Activated CD4-positive, alpha-beta T cell treated with anti-CD3 and anti-CD28 coated beads, Interleukin-2, Interleukin-4, amounts not matched to agents 100 ng/mL and 50 ng/mL, durations not matched to agents 16 hours and 8 hours (primary cell): ENCODE results near the gene VEZT.
"Not testable (repeated sequence)": the region's sequence is repeated elsewhere in the genome, so short reads cannot be mapped to it uniquely, and the experiment has no call there.

Experiments used
- DNase-seq: peaks from one replicate; pipeline ENCODE4 v3.0.0-alpha.2; 2020; ENCODE audit warnings: low spot score

VEZT gene

GRCh38 chr12:95257541-95257940 lies 39.9 kb downstream of the VEZT start:
- no peak for DNase-seq

- DNase-seq: no peak
Observed at GRCh38 chr12:95258151-95258550, 40.5 kb downstream of the VEZT start.

- no peak for DNase-seq
Observed at GRCh38 chr12:95258803-95259202, 41.2 kb downstream of the VEZT start.

GRCh38 chr12:95259368-95259767 lies 41.8 kb downstream of the VEZT start:
- DNase-seq: no peak

- no peak for DNase-seq
Observed at GRCh38 chr12:95261109-95261508, 43.5 kb downstream of the VEZT start.

- no peak for DNase-seq
Observed at GRCh38 chr12:95262808-95263207, 45.2 kb downstream of the VEZT start.

GRCh38 chr12:95265765-95266164 lies 48.2 kb downstream of the VEZT start:
- DNase-seq: no peak

- no peak for DNase-seq
Observed at GRCh38 chr12:95266254-95266653, 48.6 kb downstream of the VEZT start.

- no peak for DNase-seq
Observed at GRCh38 chr12:95269892-95270291, 52.3 kb downstream of the VEZT start.

- DNase-seq: no peak
Observed at GRCh38 chr12:95271465-95271864, 53.9 kb downstream of the VEZT start.

GRCh38 chr12:95277139-95277538 lies 59.5 kb downstream of the VEZT start:
- no peak for DNase-seq

GRCh38 chr12:95279856-95280255 lies 62.2 kb downstream of the VEZT start:
- DNase-seq: no peak

GRCh38 chr12:95282266-95282665 lies 64.7 kb downstream of the VEZT start:
- no peak for DNase-seq

- DNase-seq: no peak
Observed at GRCh38 chr12:95283371-95283770, 65.8 kb downstream of the VEZT start.

GRCh38 chr12:95286713-95287112 lies 69.1 kb downstream of the VEZT start:
- no peak for DNase-seq

- no peak for DNase-seq
Observed at GRCh38 chr12:95291501-95291900, 73.9 kb downstream of the VEZT start.

GRCh38 chr12:95298916-95299315 lies 81.3 kb downstream of the VEZT start:
- no peak for DNase-seq

GRCh38 chr12:95300286-95300685 lies 82.7 kb downstream of the VEZT start:
- no peak for DNase-seq

- DNase-seq: no peak
Observed at GRCh38 chr12:95303476-95303875, 85.9 kb downstream of the VEZT start.

GRCh38 chr12:95304673-95305198 lies 87.1 kb downstream of the VEZT start:
- no peak for DNase-seq

GRCh38 chr12:95312656-95313055 lies 95.0 kb downstream of the VEZT start:
- DNase-seq: no peak

- DNase-seq: not testable (repeated sequence)
Observed at GRCh38 chr12:95314756-95315155, 97.1 kb downstream of the VEZT start.

- no peak for DNase-seq
Observed at GRCh38 chr12:95316798-95317197, 99.2 kb downstream of the VEZT start.

GRCh38 chr12:95318071-95318545 lies 100.5 kb downstream of the VEZT start:
- no peak for DNase-seq
